Prostate gland (tissue), 2 donors: ENCODE results near the gene PPP2R2B. TPM values are rescaled to one million over a fixed set of nuclear protein-coding genes. Genes with fewer than 3 reads are reported as not detected.

Experiments
- DNase-seq: peaks from one replicate; pipeline ENCODE4 v3.0.0-alpha.2; 2019; ENCODE audit warnings: low spot score
- H3K27ac ChIP-seq, 2 donors: fragments of 200-600 bp; sonication (generic); 2 replicates each; pipeline ENCODE4 v1.5.1; 2017 to 2019
- H3K27me3 ChIP-seq: fragments of 200-600 bp; sonication (generic); replicated peaks from 2 replicates; pipeline ENCODE4 v1.5.1; 2019; ENCODE audit not compliant: insufficient read depth
- H3K36me3 ChIP-seq, 2 donors: fragments of 200-600 bp; sonication (generic); 1 replicate in 1 of 2; 2 replicates in 1 of 2; pipeline versions ENCODE4 v1.5.1 to v1.8.1; 2017 to 2019
- H3K4me1 ChIP-seq: fragments of 200-600 bp; sonication (generic); replicated peaks from 2 replicates; pipeline ENCODE4 v1.5.1; 2019
- H3K4me3 ChIP-seq, 2 donors: fragments of 200-600 bp; sonication (generic); 2 replicates each; pipeline ENCODE4 v1.5.1; 2017 to 2019
- H3K9me3 ChIP-seq: fragments of 200-600 bp; sonication (generic); 2 replicates; pipeline ENCODE4 v1.5.1; 2017
- CTCF ChIP-seq, 4 experiments: fragments of 200-600 bp in 2 of 4; fragments of 450-650 bp in 2 of 4; sonication (generic) in 2 of 4; IDR thresholded peaks; 1 replicate in 3 of 4; 2 replicates in 1 of 4; pipeline ENCODE4 v1.5.1; 2016 to 2019; ENCODE audit warnings: antibody characterized with exemption in 4 of 4, mild to moderate bottlenecking in 2 of 4, moderate library complexity in 2 of 4
- POLR2A ChIP-seq: fragments of 450-650 bp; IDR thresholded peaks from one replicate; pipeline ENCODE4 v1.6.1; 2016; ENCODE audit warnings: antibody characterized with exemption, mild to moderate bottlenecking
- POLR2AphosphoS5 ChIP-seq: sonication (generic); formaldehyde crosslinking; IDR thresholded peaks from one replicate; pipeline ENCODE4 v1.6.1; 2017; ENCODE audit warnings: antibody characterized with exemption
- WGBS: methylation state at CpG from one replicate; pipeline ENCODE4 v1.1.5; 2018; 5-methylcytosine and 5-hydroxymethylcytosine counted together
- intact Hi-C: fragments of 100-400 bp; cut with DNase I; formaldehyde crosslinking; loops from one replicate; pipeline ENCODE4 v1.14.2; 2022
- total RNA-seq, 2 donors: library from RNA; depleted of rRNA; stranded (reverse); fragments of >200 nt; gene quantifications; one replicate each; pipeline ENCODE4 v1.1.0, GENCODE V29; 2016

Gene PPP2R2B
- total RNA-seq, 2 donors from 2014 or later: 0.68 to 2.6 TPM

GRCh38 chr5:146779211-146779869, 99.2 kb downstream of the PPP2R2B start:
- Histone ChIP-seq H3K27ac (no peak overlapping the region), H3K4me1 (no peaks in the 10 kb centered on the region), H3K4me3 (no peak overlapping the region), H3K36me3 (no peaks in the 10 kb centered on the region), H3K27me3 (no peaks in the 10 kb centered on the region), H3K9me3 (no peaks in the 10 kb centered on the region)
- DNase-seq: no peak
- 86% methylated on average over 10 of the region's 10 CpGs for WGBS
- intact Hi-C loops: no loop called here
- TF ChIP-seq POLR2AphosphoS5: no peak
- TF ChIP-seq POLR2A: no peak
- no peak for TF ChIP-seq CTCF (IDR thresholded peaks at IDR 0.05)

- H3K27ac ChIP-seq: no peak overlapping the region
- no peaks in the 10 kb centered on the region for H3K36me3 ChIP-seq
- 43% methylated on average over 3 of the region's 3 CpGs for WGBS
- no peak for TF ChIP-seq POLR2AphosphoS5
- TF ChIP-seq POLR2A: no peak
- TF ChIP-seq CTCF (IDR thresholded peaks at IDR 0.05): no peak
- H3K9me3 ChIP-seq: no peaks in the 10 kb centered on the region
- H3K4me1 ChIP-seq: no peaks in the 10 kb centered on the region
- H3K27me3 ChIP-seq: no peaks in the 10 kb centered on the region
- H3K4me3 ChIP-seq: no peak overlapping the region
- intact Hi-C loops: no loop called here
- DNase-seq: no peak
These were observed 99.8 kb downstream of the PPP2R2B start for GRCh38 chr5:146778795-146779194.

GRCh38 chr5:146778261-146778660, 100.3 kb downstream of the PPP2R2B start:
- Histone ChIP-seq H3K27ac (no peak overlapping the region), H3K9me3 (no peaks in the 10 kb centered on the region), H3K4me3 (no peak overlapping the region), H3K36me3 (no peaks in the 10 kb centered on the region), H3K27me3 (no peaks in the 10 kb centered on the region), H3K4me1 (no peaks in the 10 kb centered on the region)
- no peak for DNase-seq
- no peak for TF ChIP-seq POLR2AphosphoS5
- intact Hi-C loops: no loop called here

GRCh38 chr5:146772881-146773466, 105.6 kb downstream of the PPP2R2B start:
- Histone ChIP-seq H3K4me3 (no peak overlapping the region), H3K4me1 (no peaks in the 10 kb centered on the region), H3K9me3 (no peaks in the 10 kb centered on the region), H3K36me3 (no peaks in the 10 kb centered on the region), H3K27ac (no peak overlapping the region), H3K27me3 (no peaks in the 10 kb centered on the region)
- TF ChIP-seq POLR2AphosphoS5 (no peak), CTCF (IDR thresholded peaks at IDR 0.05) (no peak), POLR2A (no peak)
- no peak for DNase-seq
- WGBS: 69% methylated on average over 3 of the region's 3 CpGs
- intact Hi-C loops: no loop called here

- H3K36me3 ChIP-seq: no peaks in the 10 kb centered on the region
- intact Hi-C loops: no loop called here
- H3K9me3 ChIP-seq: no peaks in the 10 kb centered on the region
- no peak overlapping the region for H3K4me3 ChIP-seq
- TF ChIP-seq POLR2A (no peak), POLR2AphosphoS5 (no peak), CTCF (IDR thresholded peaks at IDR 0.05) (no peak)
- no peaks in the 10 kb centered on the region for H3K27me3 ChIP-seq
- no peak for DNase-seq
- H3K4me1 ChIP-seq: no peaks in the 10 kb centered on the region
- WGBS: 61% methylated on average over 3 of the region's 3 CpGs
- no peak overlapping the region for H3K27ac ChIP-seq
These were observed 107.6 kb downstream of the PPP2R2B start for GRCh38 chr5:146770980-146771379.
